NCI-H1436 treated with DMSO at 0.1 percent for 48 hours (cell line): Measurements from ENCODE around the gene PXK.

ENCODE experiments used
- DNase-seq: peaks from one replicate; lab custom pipeline; 2025; lab: John Stamatoyannopoulos, UW

PXK gene

GRCh38 chr3:58383904-58384303 lies 51.2 kb downstream of the PXK start:
- DNase-seq: no peak

GRCh38 chr3:58384381-58385090 lies 51.8 kb downstream of the PXK start:
- DNase-seq: no peak

- DNase-seq: no peak
Observed at GRCh38 chr3:58386626-58387365, 54.1 kb downstream of the PXK start.

GRCh38 chr3:58387650-58388546 lies 55.2 kb downstream of the PXK start:
- no peak for DNase-seq

- DNase-seq: no peak
Observed at GRCh38 chr3:58388550-58389091, 55.9 kb downstream of the PXK start.

GRCh38 chr3:58391156-58391865 lies 58.6 kb downstream of the PXK start:
- no peak for DNase-seq

- DNase-seq: no peak
Observed at GRCh38 chr3:58392181-58392580, 59.5 kb downstream of the PXK start.

- no peak for DNase-seq
Observed at GRCh38 chr3:58394339-58394738, 61.6 kb downstream of the PXK start.

GRCh38 chr3:58398669-58399333 lies 66.1 kb downstream of the PXK start:
- DNase-seq: no peak

GRCh38 chr3:58403513-58404109 lies 70.9 kb downstream of the PXK start:
- no peak for DNase-seq

GRCh38 chr3:58404396-58404795 lies 71.7 kb downstream of the PXK start:
- DNase-seq: no peak

GRCh38 chr3:58408906-58409305 lies 76.2 kb downstream of the PXK start:
- no peak for DNase-seq

- no peak for DNase-seq
Observed at GRCh38 chr3:58409663-58410062, 77.0 kb downstream of the PXK start.

- no peak for DNase-seq
Observed at GRCh38 chr3:58411036-58411435, 78.3 kb downstream of the PXK start.

- DNase-seq: no peak
Observed at GRCh38 chr3:58411851-58412830, 79.4 kb downstream of the PXK start.

GRCh38 chr3:58414538-58415197 lies 82.0 kb downstream of the PXK start:
- no peak for DNase-seq

GRCh38 chr3:58416191-58416590 lies 83.5 kb downstream of the PXK start:
- no peak for DNase-seq

- DNase-seq: no peak
Observed at GRCh38 chr3:58417075-58417474, 84.4 kb downstream of the PXK start.

- DNase-seq: no peak
Observed at GRCh38 chr3:58418227-58418626, 85.5 kb downstream of the PXK start.
